GM18519 (cell line): ENCODE results near the gene IFT122.
A peak's percentile ranks its signal among the peaks of the same experiment; 100 is the strongest.
"Not testable (repeated sequence)": the region's sequence is repeated elsewhere in the genome, so short reads cannot be mapped to it uniquely, and the experiment has no call there.

Experiments
- ATAC-seq: cut with Tn5 transposase; IDR thresholded peaks from one replicate; pipeline ENCODE4 v1.9.1; 2021; ENCODE audit warnings: mild to moderate bottlenecking, moderate library complexity; ENCODE audit not compliant: unreplicated experiment, low FRiP score

The IFT122 gene

GRCh38 chr3:129514563-129514962 is 74.5 kb downstream of the IFT122 start:
- ATAC-seq, result no peak

GRCh38 chr3:129515108-129515820 is 75.2 kb downstream of the IFT122 start:
- not testable (repeated sequence) for ATAC-seq

- not testable (repeated sequence) for ATAC-seq
Measured at GRCh38 chr3:129515821-129516432, 75.9 kb downstream of the IFT122 start.

GRCh38 chr3:129517516-129517915 is 77.5 kb downstream of the IFT122 start:
- ATAC-seq, result no peak

- ATAC-seq, result no peak
Measured at GRCh38 chr3:129518038-129518561, 78.1 kb downstream of the IFT122 start.

GRCh38 chr3:129518581-129518980 is 78.6 kb downstream of the IFT122 start:
- ATAC-seq, result no peak

- no peak for ATAC-seq
Measured at GRCh38 chr3:129519449-129519848, 79.4 kb downstream of the IFT122 start.

GRCh38 chr3:129519896-129520715 is 80.1 kb downstream of the IFT122 start:
- ATAC-seq, result no peak

- ATAC-seq, result no peak
Measured at GRCh38 chr3:129520960-129521359, 80.9 kb downstream of the IFT122 start.

- no peak for ATAC-seq
Measured at GRCh38 chr3:129521611-129522010, 81.6 kb downstream of the IFT122 start.

- no peak for ATAC-seq
Measured at GRCh38 chr3:129522953-129523352, 82.9 kb downstream of the IFT122 start.

- ATAC-seq, result no peak
Measured at GRCh38 chr3:129524081-129524480, 84.1 kb downstream of the IFT122 start.

GRCh38 chr3:129525341-129525968 is 85.4 kb downstream of the IFT122 start:
- no peak for ATAC-seq

GRCh38 chr3:129526121-129526900 is 86.3 kb downstream of the IFT122 start:
- ATAC-seq, result peak; percentile 70

GRCh38 chr3:129527262-129527661 is 87.2 kb downstream of the IFT122 start:
- ATAC-seq, result no peak

- ATAC-seq, result no peak
Measured at GRCh38 chr3:129528589-129529100, 88.6 kb downstream of the IFT122 start, which contains the start of gene RHO. Gene RHO (plus strand): TSS chr3:129528639. CDS start chr3:129528734, 95 bp downstream.

- no peak for ATAC-seq
Measured at GRCh38 chr3:129529436-129530210, 89.6 kb downstream of the IFT122 start.

- no peak for ATAC-seq
Measured at GRCh38 chr3:129530251-129530791, 90.3 kb downstream of the IFT122 start.

- ATAC-seq, result no peak
Measured at GRCh38 chr3:129530821-129531220, 90.8 kb downstream of the IFT122 start.
